ENCODE data around the gene COL4A1. TPM values are rescaled to one million over a fixed set of nuclear protein-coding genes. Genes with fewer than 3 reads are reported as not detected.

The COL4A1 gene
- total RNA-seq, 1 donor from 2014 or later = 105 TPM

- Histone ChIP-seq H3K9ac (no peak overlapping the region), H2AFZ (replicated peaks) (no peak overlapping the region), H3K27ac (no peak overlapping the region), H3K79me2 (ENCODE audit: low read depth) (peaks cover 4% of the 10 kb centered on the region), H3K4me1 (peaks cover 3% of the 10 kb centered on the region), H3K27me3 (no peaks in the 10 kb centered on the region), H3K9me3 (ENCODE audit: low read depth) (no peaks in the 10 kb centered on the region), H3F3A (ENCODE audit: low read depth) (no peaks in the 10 kb centered on the region), H3K36me3 (no peaks in the 10 kb centered on the region), H3K4me2 (no peak overlapping the region), H4K20me1 (ENCODE audit: low read depth) (peaks cover 5% of the 10 kb centered on the region), H3K4me3 (no peak overlapping the region)
- DNase-seq (ENCODE audit: low spot score) = no peak
- no peak overlapping the region for H3K4me3 Mint-ChIP-seq
- TF ChIP-seq CTCF (IDR thresholded peaks at IDR 0.05) (no peak), EZH2phosphoT487 (IDR thresholded peaks at IDR 0.05) (no peak), EZH2 (IDR thresholded peaks at IDR 0.05) (no peak)
- no peak overlapping the region for H3K27ac Mint-ChIP-seq
- H3K9me3 Mint-ChIP-seq = no peaks in the 10 kb centered on the region
- H3K36me3 Mint-ChIP-seq = peaks cover 9% of the 10 kb centered on the region
- peaks cover 3% of the 10 kb centered on the region for H3K27me3 Mint-ChIP-seq (ENCODE audit: insufficient read depth, low read depth)
- H3K4me1 Mint-ChIP-seq = peaks cover 8% of the 10 kb centered on the region
Observed at GRCh38 chr13:110282316-110282841, 24.6 kb downstream of the COL4A1 start.

GRCh38 chr13:110281736-110282135 is 25.2 kb downstream of the COL4A1 start:
- Histone ChIP-seq H2AFZ (replicated peaks) (no peak overlapping the region), H3K4me1 (no peaks in the 10 kb centered on the region), H4K20me1 (ENCODE audit: low read depth) (no peaks in the 10 kb centered on the region), H3K79me2 (ENCODE audit: low read depth) (peaks cover 4% of the 10 kb centered on the region), H3K4me2 (no peak overlapping the region), H3F3A (ENCODE audit: low read depth) (no peaks in the 10 kb centered on the region), H3K27me3 (no peaks in the 10 kb centered on the region), H3K4me3 (no peak overlapping the region), H3K27ac (no peak overlapping the region), H3K36me3 (no peaks in the 10 kb centered on the region), H3K9ac (no peak overlapping the region), H3K9me3 (ENCODE audit: low read depth) (no peaks in the 10 kb centered on the region)
- TF ChIP-seq EZH2 (IDR thresholded peaks at IDR 0.05) (no peak), CTCF (IDR thresholded peaks at IDR 0.05) (no peak), EZH2phosphoT487 (IDR thresholded peaks at IDR 0.05) (no peak)
- Mint-ChIP-seq H3K4me3 (no peak overlapping the region), H3K4me1 (peaks cover 1% of the 10 kb centered on the region), H3K36me3 (peaks cover 9% of the 10 kb centered on the region), H3K27me3 (ENCODE audit: insufficient read depth, low read depth) (peaks cover 3% of the 10 kb centered on the region), H3K9me3 (no peaks in the 10 kb centered on the region), H3K27ac (no peak overlapping the region)
- no peak for DNase-seq (ENCODE audit: low spot score)

- no peaks in the 10 kb centered on the region for H3K4me1 ChIP-seq
- H3K27me3 ChIP-seq = no peaks in the 10 kb centered on the region
- H3K36me3 ChIP-seq = no peaks in the 10 kb centered on the region
- DNase-seq (ENCODE audit: low spot score) = no peak
- H2AFZ ChIP-seq (replicated peaks) = no peak overlapping the region
- H3F3A ChIP-seq (ENCODE audit: low read depth) = no peaks in the 10 kb centered on the region
- no peak overlapping the region for H3K4me2 ChIP-seq
- Mint-ChIP-seq H3K27ac (no peak overlapping the region), H3K4me1 (no peaks in the 10 kb centered on the region), H3K9me3 (peaks cover 2% of the 10 kb centered on the region), H3K36me3 (peaks cover 12% of the 10 kb centered on the region), H3K4me3 (no peak overlapping the region), H3K27me3 (ENCODE audit: insufficient read depth, low read depth) (peaks cover 3% of the 10 kb centered on the region)
- H3K79me2 ChIP-seq (ENCODE audit: low read depth) = peaks cover 4% of the 10 kb centered on the region
- no peak overlapping the region for H3K27ac ChIP-seq
- H4K20me1 ChIP-seq (ENCODE audit: low read depth) = no peaks in the 10 kb centered on the region
- TF ChIP-seq EZH2 (IDR thresholded peaks at IDR 0.05) = no peak
- no peak for TF ChIP-seq EZH2phosphoT487 (IDR thresholded peaks at IDR 0.05)
- no peak for TF ChIP-seq CTCF (IDR thresholded peaks at IDR 0.05)
- no peak overlapping the region for H3K9ac ChIP-seq
- H3K9me3 ChIP-seq (ENCODE audit: low read depth) = no peaks in the 10 kb centered on the region
- no peak overlapping the region for H3K4me3 ChIP-seq
Observed at GRCh38 chr13:110280985-110281688, 25.8 kb downstream of the COL4A1 start.

Data from neural progenitor cell (in vitro differentiated cells).